ENCODE results near the gene CAMKK1.

The CAMKK1 gene

DNA sequence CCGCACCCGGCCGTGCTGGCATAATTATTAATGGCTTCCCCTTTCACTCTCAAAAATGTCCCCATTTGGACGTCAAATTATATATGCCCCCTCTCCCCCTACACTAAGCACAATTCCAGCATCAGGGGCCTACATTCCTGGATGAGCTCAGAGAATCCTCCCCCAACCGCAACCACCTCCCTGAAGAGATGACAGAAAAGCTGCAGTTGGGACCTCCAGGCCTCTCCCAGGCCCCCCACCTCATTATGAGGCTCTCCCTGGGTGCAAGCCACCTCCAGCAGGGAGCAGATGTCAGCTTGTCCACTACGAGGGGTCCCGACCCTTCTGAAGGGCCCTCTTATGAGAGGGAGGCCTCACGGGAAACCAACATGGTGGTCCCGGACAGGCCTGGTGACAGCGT lies 28.3 kb downstream of the CAMKK1 start:
- no peak overlapping the region for H3K4me2 ChIP-seq (ENCODE audit: insufficient read depth, low read length)
- no peak overlapping the region for H2AFZ ChIP-seq (ENCODE audit: low read depth, low read length)
- no peaks in the 10 kb centered on the region; the same call in 1 of the 2 replicates for H4K20me1 ChIP-seq (ENCODE audit: insufficient read depth, low read length)
- H3K27me3 ChIP-seq (ENCODE audit: insufficient read depth, low read length, poor library complexity), result no peaks in the 10 kb centered on the region
- ATAC-seq (ENCODE audit: insufficient read depth, low read depth) (no peak), DNase-seq (no peak)
- H3K27ac ChIP-seq (ENCODE audit: low read length), result no peak overlapping the region
- peaks cover 3% of the 10 kb centered on the region; the same call in 1 of the 2 replicates for H3K36me3 ChIP-seq (ENCODE audit: insufficient read depth, low read length)
- H3K79me2 ChIP-seq (ENCODE audit: insufficient read depth, low read length), result no peaks in the 10 kb centered on the region
- H3K9ac ChIP-seq (ENCODE audit: low read depth, low read length), result no peak overlapping the region
- TF ChIP-seq, protein P1, sequence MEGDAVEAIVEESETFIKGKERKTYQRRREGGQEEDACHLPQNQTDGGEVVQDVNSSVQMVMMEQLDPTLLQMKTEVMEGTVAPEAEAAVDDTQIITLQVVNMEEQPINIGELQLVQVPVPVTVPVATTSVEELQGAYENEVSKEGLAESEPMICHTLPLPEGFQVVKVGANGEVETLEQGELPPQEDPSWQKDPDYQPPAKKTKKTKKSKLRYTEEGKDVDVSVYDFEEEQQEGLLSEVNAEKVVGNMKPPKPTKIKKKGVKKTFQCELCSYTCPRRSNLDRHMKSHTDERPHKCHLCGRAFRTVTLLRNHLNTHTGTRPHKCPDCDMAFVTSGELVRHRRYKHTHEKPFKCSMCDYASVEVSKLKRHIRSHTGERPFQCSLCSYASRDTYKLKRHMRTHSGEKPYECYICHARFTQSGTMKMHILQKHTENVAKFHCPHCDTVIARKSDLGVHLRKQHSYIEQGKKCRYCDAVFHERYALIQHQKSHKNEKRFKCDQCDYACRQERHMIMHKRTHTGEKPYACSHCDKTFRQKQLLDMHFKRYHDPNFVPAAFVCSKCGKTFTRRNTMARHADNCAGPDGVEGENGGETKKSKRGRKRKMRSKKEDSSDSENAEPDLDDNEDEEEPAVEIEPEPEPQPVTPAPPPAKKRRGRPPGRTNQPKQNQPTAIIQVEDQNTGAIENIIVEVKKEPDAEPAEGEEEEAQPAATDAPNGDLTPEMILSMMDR (IDR thresholded peaks at IDR 0.05; ENCODE audit: borderline replicate concordance, extremely low read depth, low read length, poor library complexity, severe bottlenecking), result no peak
- no peak for TF ChIP-seq EZH2 (IDR thresholded peaks at IDR 0.05; ENCODE audit: borderline replicate concordance, low read depth, low read length, severe bottlenecking)
- H3K4me1 ChIP-seq (ENCODE audit: insufficient read depth, low read length), result no peaks in the 10 kb centered on the region
- H3K4me3 ChIP-seq (ENCODE audit: low read depth in 1 of 2, low read length in 2 of 2), result no peak overlapping the region
- no peaks in the 10 kb centered on the region for H3K9me3 ChIP-seq (ENCODE audit: insufficient read depth, low read length, severe bottlenecking)

DNA sequence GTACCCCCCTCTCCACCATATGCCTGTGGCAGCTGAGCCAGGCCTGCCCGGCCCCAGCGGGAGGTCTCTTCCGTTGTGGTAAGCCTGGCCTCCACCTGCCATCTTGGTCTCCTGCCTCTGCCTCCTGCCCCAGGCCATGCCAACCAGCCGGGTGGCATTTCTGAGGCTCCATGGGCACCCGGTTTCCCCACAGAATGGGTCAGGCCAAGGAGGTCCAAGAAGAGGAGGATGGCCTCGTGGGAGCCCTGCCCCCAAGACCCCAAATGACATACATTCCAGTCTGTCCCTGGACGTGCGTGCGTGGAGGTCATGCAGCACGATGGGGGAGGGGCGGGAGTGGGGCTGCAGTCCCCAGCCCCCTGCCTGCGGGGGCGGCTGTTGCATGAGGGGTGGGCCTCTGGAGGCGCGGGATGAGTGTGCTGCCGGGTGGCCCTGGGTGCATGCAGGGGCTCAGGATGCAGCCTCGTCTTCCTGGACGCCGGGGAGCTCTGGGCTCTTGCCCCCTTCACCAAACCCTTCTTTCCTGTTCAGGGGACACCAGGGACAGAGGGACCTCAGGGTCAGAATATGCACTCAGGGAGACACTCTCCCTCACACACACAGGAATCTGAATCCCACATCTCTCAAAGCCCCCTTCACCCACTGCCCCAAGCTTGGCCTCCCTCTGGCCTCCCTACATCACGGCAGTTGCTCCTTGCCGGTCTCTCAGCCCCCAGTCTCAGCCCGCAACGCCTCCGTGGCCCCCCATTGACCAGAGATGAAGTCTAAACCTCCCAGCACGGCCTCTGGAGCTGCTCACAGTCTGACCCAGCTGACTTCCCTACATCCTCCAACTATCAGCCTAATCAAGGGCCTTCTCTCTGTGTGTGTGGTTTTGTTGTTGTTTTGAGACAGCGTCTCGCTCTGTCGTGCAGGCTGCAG lies 30.8 kb downstream of the CAMKK1 start:
- no peak overlapping the region for H3K27ac ChIP-seq (ENCODE audit: low read length)

DNA sequence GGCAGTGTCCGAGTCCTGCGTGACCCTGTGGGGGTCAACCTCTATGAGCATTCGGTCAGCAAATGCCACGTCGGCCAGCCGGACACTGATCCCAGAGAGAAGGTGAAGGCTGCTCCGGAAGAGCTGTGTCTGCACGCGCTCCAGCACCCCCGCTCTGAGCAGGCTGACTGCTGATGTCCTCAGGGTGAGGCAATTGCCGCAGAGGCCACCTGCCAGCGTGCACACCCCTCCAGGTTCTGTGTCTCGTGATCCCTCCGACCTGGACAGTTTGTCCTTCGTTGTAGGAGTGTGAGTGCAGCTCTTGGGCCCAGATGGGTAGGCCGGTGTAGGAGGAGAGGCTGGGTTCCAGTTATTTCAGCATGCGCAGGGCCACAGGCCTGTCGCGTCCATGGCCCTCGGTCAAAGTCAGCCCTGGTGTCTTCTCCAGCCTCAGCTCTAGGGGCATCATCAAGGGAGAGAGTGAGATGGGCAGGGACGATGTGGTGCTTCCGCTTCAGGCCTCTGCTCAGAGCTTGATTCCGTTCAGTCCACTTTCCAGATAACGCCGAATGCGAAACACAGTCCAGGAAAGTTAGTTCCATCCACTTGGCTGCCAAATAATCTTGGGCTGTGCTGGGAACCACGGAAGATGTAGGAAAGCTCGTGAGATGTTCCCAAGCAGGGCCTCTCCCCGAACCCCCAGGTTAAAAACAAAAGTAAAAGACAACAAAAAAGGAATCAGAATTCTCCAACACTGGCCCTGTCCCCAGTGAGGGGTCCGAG lies 31.7 kb downstream of the CAMKK1 start:
- ATAC-seq (ENCODE audit: insufficient read depth, low read depth), result no peak
- H3K9ac ChIP-seq (ENCODE audit: low read depth, low read length), result no peak overlapping the region
- H2AFZ ChIP-seq (ENCODE audit: low read depth, low read length), result no peak overlapping the region
- no peaks in the 10 kb centered on the region; the same call in 1 of the 2 replicates for H4K20me1 ChIP-seq (ENCODE audit: insufficient read depth, low read length)
- DNase-seq, result no peak
- H3K4me3 ChIP-seq (ENCODE audit: low read depth in 1 of 2, low read length in 2 of 2), result no peak overlapping the region
- TF ChIP-seq, protein P1 (IDR thresholded peaks at IDR 0.05; ENCODE audit: borderline replicate concordance, extremely low read depth, low read length, poor library complexity, severe bottlenecking), result no peak
- TF ChIP-seq EZH2 (IDR thresholded peaks at IDR 0.05; ENCODE audit: borderline replicate concordance, low read depth, low read length, severe bottlenecking), result no peak
- H3K79me2 ChIP-seq (ENCODE audit: insufficient read depth, low read length), result no peaks in the 10 kb centered on the region
- no peaks in the 10 kb centered on the region for H3K9me3 ChIP-seq (ENCODE audit: insufficient read depth, low read length, severe bottlenecking)
- no peaks in the 10 kb centered on the region for H3K27me3 ChIP-seq (ENCODE audit: insufficient read depth, low read length, poor library complexity)
- H3K4me1 ChIP-seq (ENCODE audit: insufficient read depth, low read length), result no peaks in the 10 kb centered on the region
- H3K36me3 ChIP-seq (ENCODE audit: insufficient read depth, low read length), result peaks cover 3% of the 10 kb centered on the region; the same call in 1 of the 2 replicates
- no peak overlapping the region for H3K4me2 ChIP-seq (ENCODE audit: insufficient read depth, low read length)
- no peak overlapping the region for H3K27ac ChIP-seq (ENCODE audit: low read length)

More for the DNA sequence above, 30.8 kb downstream of the CAMKK1 start:
- DNase-seq, result no peak
- Histone ChIP-seq H3K9me3 (ENCODE audit: insufficient read depth, low read length, severe bottlenecking) (no peaks in the 10 kb centered on the region), H3K79me2 (ENCODE audit: insufficient read depth, low read length) (no peaks in the 10 kb centered on the region), H3K4me2 (ENCODE audit: insufficient read depth, low read length) (no peak overlapping the region), H3K4me1 (ENCODE audit: insufficient read depth, low read length) (no peaks in the 10 kb centered on the region), H2AFZ (ENCODE audit: low read depth, low read length) (no peak overlapping the region), H3K9ac (ENCODE audit: low read depth, low read length) (no peak overlapping the region), H3K36me3 (ENCODE audit: insufficient read depth, low read length) (peaks cover 3% of the 10 kb centered on the region; the same call in 1 of the 2 replicates), H3K4me3 (ENCODE audit: low read depth in 1 of 2, low read length in 2 of 2) (no peak overlapping the region), H3K27me3 (ENCODE audit: insufficient read depth, low read length, poor library complexity) (no peaks in the 10 kb centered on the region), H4K20me1 (ENCODE audit: insufficient read depth, low read length) (no peaks in the 10 kb centered on the region; the same call in 1 of the 2 replicates)
- ATAC-seq (ENCODE audit: insufficient read depth, low read depth), result no peak
- no peak for TF ChIP-seq EZH2 (IDR thresholded peaks at IDR 0.05; ENCODE audit: borderline replicate concordance, low read depth, low read length, severe bottlenecking)
- TF ChIP-seq, protein P1 (IDR thresholded peaks at IDR 0.05; ENCODE audit: borderline replicate concordance, extremely low read depth, low read length, poor library complexity, severe bottlenecking), result no peak

All from DND-41 (cell line).